Omental fat pad (tissue), 4 donors: ENCODE results near the gene MAN1A2. TPM values are rescaled to one million over a fixed set of nuclear protein-coding genes. Genes with fewer than 3 reads are reported as not detected.

Source experiments
- ATAC-seq: fragments of 150-250 bp; one replicate; pipeline ENCODE4 v1.9.1; 2016; ENCODE audit warnings: mild to moderate bottlenecking, moderate library complexity; ENCODE audit not compliant: low FRiP score
- DNase-seq: peaks from one replicate; pipeline ENCODE4 v3.0.0-alpha.2; 2019; ENCODE audit warnings: low spot score
- total RNA-seq, 4 donors: library from RNA; depleted of rRNA; stranded (reverse); fragments of >200 nt; gene quantifications; one replicate each; pipeline ENCODE4 v1.1.0, GENCODE V29; 2016
- TF ChIP-seq, protein P1 (sequence below), 3 donors: fragments of 450-650 bp; IDR thresholded peaks; one replicate each; pipeline ENCODE4 v1.5.1; 2016 to 2017; ENCODE audit warnings: antibody characterized with exemption in 3 of 3, mild to moderate bottlenecking in 3 of 3, moderate library complexity in 2 of 3

MAN1A2 gene
- total RNA-seq, 4 donors from 2014 or later: 32.9 to 50.7 (median 42.1) TPM

- no peak for DNase-seq
- ATAC-seq: no peak
- TF ChIP-seq, protein P1, sequence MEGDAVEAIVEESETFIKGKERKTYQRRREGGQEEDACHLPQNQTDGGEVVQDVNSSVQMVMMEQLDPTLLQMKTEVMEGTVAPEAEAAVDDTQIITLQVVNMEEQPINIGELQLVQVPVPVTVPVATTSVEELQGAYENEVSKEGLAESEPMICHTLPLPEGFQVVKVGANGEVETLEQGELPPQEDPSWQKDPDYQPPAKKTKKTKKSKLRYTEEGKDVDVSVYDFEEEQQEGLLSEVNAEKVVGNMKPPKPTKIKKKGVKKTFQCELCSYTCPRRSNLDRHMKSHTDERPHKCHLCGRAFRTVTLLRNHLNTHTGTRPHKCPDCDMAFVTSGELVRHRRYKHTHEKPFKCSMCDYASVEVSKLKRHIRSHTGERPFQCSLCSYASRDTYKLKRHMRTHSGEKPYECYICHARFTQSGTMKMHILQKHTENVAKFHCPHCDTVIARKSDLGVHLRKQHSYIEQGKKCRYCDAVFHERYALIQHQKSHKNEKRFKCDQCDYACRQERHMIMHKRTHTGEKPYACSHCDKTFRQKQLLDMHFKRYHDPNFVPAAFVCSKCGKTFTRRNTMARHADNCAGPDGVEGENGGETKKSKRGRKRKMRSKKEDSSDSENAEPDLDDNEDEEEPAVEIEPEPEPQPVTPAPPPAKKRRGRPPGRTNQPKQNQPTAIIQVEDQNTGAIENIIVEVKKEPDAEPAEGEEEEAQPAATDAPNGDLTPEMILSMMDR (IDR thresholded peaks at IDR 0.05): no peak
Measured at GRCh38 chr1:117529683-117530082, 162.4 kb downstream of the MAN1A2 start.

GRCh38 chr1:117531222-117531621 lies 164.0 kb downstream of the MAN1A2 start:
- DNase-seq (no peak), ATAC-seq (no peak)
- TF ChIP-seq, protein P1 (IDR thresholded peaks at IDR 0.05): no peak

- TF ChIP-seq, protein P1 (IDR thresholded peaks at IDR 0.05): peak in 1 of 3 donors; percentile 6
- DNase-seq: no peak
- peak; percentile 80 for ATAC-seq
Measured at GRCh38 chr1:117534995-117535467, 167.8 kb downstream of the MAN1A2 start.

GRCh38 chr1:117535821-117536220 lies 168.6 kb downstream of the MAN1A2 start:
- TF ChIP-seq, protein P1 (IDR thresholded peaks at IDR 0.05): no peak
- ATAC-seq (no peak), DNase-seq (no peak)

GRCh38 chr1:117537291-117537920 lies 170.2 kb downstream of the MAN1A2 start:
- ATAC-seq: no peak

DNA sequence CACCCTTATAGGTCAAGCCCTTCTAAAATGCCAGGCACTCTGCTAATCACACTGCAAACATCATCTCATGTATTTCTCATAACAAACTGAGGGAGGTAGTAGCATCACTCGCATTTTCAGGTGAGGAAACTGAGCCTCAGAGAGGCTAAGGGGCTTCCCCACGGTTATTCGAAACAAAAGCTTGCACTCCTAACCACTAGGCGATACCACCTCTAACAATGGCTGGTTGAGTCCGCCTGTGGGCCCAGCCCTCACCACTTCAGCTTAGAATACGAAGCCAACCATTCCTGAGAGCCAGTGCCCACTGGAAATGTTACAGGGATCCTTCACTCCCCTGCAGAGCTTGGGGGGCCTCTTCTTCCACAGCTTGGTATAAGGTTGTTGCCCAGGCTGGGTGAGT lies 173.3 kb downstream of the MAN1A2 start:
- DNase-seq: no peak
- ATAC-seq: no peak
- TF ChIP-seq, protein P1 (IDR thresholded peaks at IDR 0.05): no peak

More at GRCh38 chr1:117537291-117537920, 170.2 kb downstream of the MAN1A2 start:
- TF ChIP-seq, protein P1 (IDR thresholded peaks at IDR 0.05): no peak
- no peak for DNase-seq

DNA sequence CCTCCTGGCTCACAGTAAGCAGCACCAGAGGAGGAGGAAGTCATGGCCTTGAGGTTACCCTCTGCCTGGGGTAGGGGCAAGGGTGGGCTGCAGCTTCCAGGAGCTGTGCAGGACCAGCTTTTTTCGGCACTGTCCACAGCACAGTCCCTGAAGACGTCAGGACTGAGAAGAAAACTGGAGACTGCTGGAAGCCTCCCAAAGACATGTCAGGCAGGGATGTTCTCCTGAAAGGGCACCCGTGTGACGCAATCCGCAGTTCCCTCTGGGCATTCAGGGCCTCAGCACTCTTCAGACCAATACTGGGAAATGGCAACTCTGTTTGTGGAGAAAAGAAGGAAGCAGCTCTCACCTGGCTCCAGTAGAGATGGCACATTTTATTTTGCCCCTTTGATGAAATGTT lies 173.8 kb downstream of the MAN1A2 start:
- peak; percentile 63 for ATAC-seq
- DNase-seq: no peak

More for the DNA sequence above, 173.8 kb downstream of the MAN1A2 start:
- TF ChIP-seq, protein P1 (IDR thresholded peaks at IDR 0.05): no peak
